Astrocyte (in vitro differentiated cells and primary cell): Measurements from ENCODE around the gene BCS1L.

Source experiments
- CTCF ChIP-seq: IDR thresholded peaks from 2 replicates; pipeline ENCODE4 v1.5.1; 2011; ENCODE audit warnings: low read depth, mild to moderate bottlenecking, inconsistent platforms, low read length, moderate library complexity; ENCODE audit not compliant: insufficient read depth
- EZH2 ChIP-seq: IDR thresholded peaks from 2 replicates; pipeline ENCODE4 v1.6.1; 2012; ENCODE audit warnings: mild to moderate bottlenecking, low read length, inconsistent platforms; ENCODE audit not compliant: insufficient read depth

DNA sequence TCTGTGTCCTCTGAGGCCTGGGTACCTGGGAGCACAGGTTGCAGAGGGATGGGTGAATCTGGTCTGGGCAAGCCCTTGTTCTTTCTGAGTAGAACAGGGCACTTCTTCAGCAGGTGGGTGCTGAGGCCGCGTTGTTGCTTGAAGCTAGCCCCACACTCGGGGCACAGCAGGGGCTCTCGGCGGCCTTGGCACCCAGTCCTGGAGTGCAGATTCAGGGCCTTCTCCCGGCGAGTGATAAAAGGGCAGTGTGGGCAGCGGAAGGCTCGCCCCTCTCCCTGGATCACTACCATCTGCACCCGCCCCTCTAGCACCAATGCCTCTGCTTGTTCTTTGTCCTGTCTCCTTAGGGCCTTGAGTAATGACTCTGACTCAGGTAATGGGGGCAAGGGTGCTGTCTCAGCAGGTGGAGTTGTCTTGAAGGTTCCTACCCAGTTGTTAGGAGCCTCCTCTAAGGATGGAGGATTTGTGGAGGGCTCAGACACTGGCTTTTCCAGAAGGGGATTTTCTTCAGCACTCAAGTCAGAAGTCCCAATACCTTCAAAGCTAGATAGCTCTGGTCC, 15.7 kb upstream of the BCS1L start:
- no peak for TF ChIP-seq CTCF
- TF ChIP-seq EZH2 = no peak
